ENCODE measurements around the gene C16orf87.
A peak's percentile ranks its signal among the peaks of the same experiment; 100 is the strongest.
"Not testable (repeated sequence)": the region's sequence is repeated elsewhere in the genome, so short reads cannot be mapped to it uniquely, and the experiment has no call there.

The C16orf87 gene

GRCh38 chr16:46830902-46831647 is at the start of gene C16orf87:
TSS of gene C16orf87 (minus strand) at chr16:46831180. CDS start at chr16:46831149, 31 bp downstream.
- DNase-seq (ENCODE audit: low read depth in 1 of 2, low spot score in 1 of 2): peak; percentile 76 to 84

- no peak for DNase-seq (ENCODE audit: low read depth in 1 of 2, low spot score in 1 of 2)
Measured at GRCh38 chr16:46875243-46875642, 44.3 kb upstream of the C16orf87 start.

GRCh38 chr16:46873201-46873600 is 42.2 kb upstream of the C16orf87 start:
- no peak for DNase-seq (ENCODE audit: low read depth in 1 of 2, low spot score in 1 of 2)

- no peak for DNase-seq (ENCODE audit: low read depth in 1 of 2, low spot score in 1 of 2)
Measured at GRCh38 chr16:46871597-46871996, 40.6 kb upstream of the C16orf87 start.

- not testable (repeated sequence) for DNase-seq (ENCODE audit: low read depth in 1 of 2, low spot score in 1 of 2)
Measured at GRCh38 chr16:46868891-46869290, 37.9 kb upstream of the C16orf87 start.

GRCh38 chr16:46867486-46867885 is 36.5 kb upstream of the C16orf87 start:
- not testable (repeated sequence) for DNase-seq (ENCODE audit: low read depth in 1 of 2, low spot score in 1 of 2)

- no peak for DNase-seq (ENCODE audit: low read depth in 1 of 2, low spot score in 1 of 2)
Measured at GRCh38 chr16:46866286-46866685, 35.3 kb upstream of the C16orf87 start.

- no peak for DNase-seq (ENCODE audit: low read depth in 1 of 2, low spot score in 1 of 2)
Measured at GRCh38 chr16:46862555-46863447, 31.8 kb upstream of the C16orf87 start.

- no peak for DNase-seq (ENCODE audit: low read depth in 1 of 2, low spot score in 1 of 2)
Measured at GRCh38 chr16:46859719-46860152, 28.8 kb upstream of the C16orf87 start.

- DNase-seq (ENCODE audit: low read depth in 1 of 2, low spot score in 1 of 2): no peak
Measured at GRCh38 chr16:46858151-46858550, 27.2 kb upstream of the C16orf87 start.

GRCh38 chr16:46857368-46857945 is 26.5 kb upstream of the C16orf87 start:
- DNase-seq (ENCODE audit: low read depth in 1 of 2, low spot score in 1 of 2): no peak

- no peak for DNase-seq (ENCODE audit: low read depth in 1 of 2, low spot score in 1 of 2)
Measured at GRCh38 chr16:46855389-46855788, 24.4 kb upstream of the C16orf87 start.

GRCh38 chr16:46854846-46855245 is 23.9 kb upstream of the C16orf87 start:
- no peak for DNase-seq (ENCODE audit: low read depth in 1 of 2, low spot score in 1 of 2)

- peak; percentile 34 to 35 for DNase-seq (ENCODE audit: low read depth in 1 of 2, low spot score in 1 of 2)
Measured at GRCh38 chr16:46853713-46854443, 22.9 kb upstream of the C16orf87 start.

GRCh38 chr16:46852130-46852529 is 21.1 kb upstream of the C16orf87 start:
- no peak for DNase-seq (ENCODE audit: low read depth in 1 of 2, low spot score in 1 of 2)

- no peak for DNase-seq (ENCODE audit: low read depth in 1 of 2, low spot score in 1 of 2)
Measured at GRCh38 chr16:46850619-46851555, 19.9 kb upstream of the C16orf87 start.

GRCh38 chr16:46848768-46849764 is 18.1 kb upstream of the C16orf87 start:
- DNase-seq (ENCODE audit: low read depth in 1 of 2, low spot score in 1 of 2): no peak

- DNase-seq (ENCODE audit: low read depth in 1 of 2, low spot score in 1 of 2): no peak
Measured at GRCh38 chr16:46845952-46846351, 15.0 kb upstream of the C16orf87 start.

GRCh38 chr16:46844771-46845170 is 13.8 kb upstream of the C16orf87 start:
- no peak for DNase-seq (ENCODE audit: low read depth in 1 of 2, low spot score in 1 of 2)

Data from activated T-helper 1 cell treated with anti-CD3 and anti-CD28 coated beads, Interleukin-2, amount 50 U/mL, for 16 hours (primary cell).